ENCODE results near the gene MAGI2.

- no peak for TF ChIP-seq CTCF (IDR thresholded peaks at IDR 0.05)
- TF ChIP-seq POLR2A (IDR thresholded peaks at IDR 0.05): no peak
- TF ChIP-seq POLR2AphosphoS5 (IDR thresholded peaks at IDR 0.05): no peak
- TF ChIP-seq EP300 (IDR thresholded peaks at IDR 0.05): no peak
These were observed 1337.6 kb downstream of the MAGI2 start for GRCh38 chr7:78115876-78116275.

Data from suprapubic skin (tissue), 4 donors.